HG03354 (cell line): ENCODE data around the gene RGS4.
"Not testable (repeated sequence)": the region's sequence is repeated elsewhere in the genome, so short reads cannot be mapped to it uniquely, and the experiment has no call there.

Experiments
- ATAC-seq: cut with Tn5 transposase; IDR thresholded peaks from one replicate; pipeline ENCODE4 v1.9.1; 2021; ENCODE audit warnings: mild to moderate bottlenecking; ENCODE audit not compliant: unreplicated experiment, poor library complexity, severe bottlenecking

Gene RGS4

DNA sequence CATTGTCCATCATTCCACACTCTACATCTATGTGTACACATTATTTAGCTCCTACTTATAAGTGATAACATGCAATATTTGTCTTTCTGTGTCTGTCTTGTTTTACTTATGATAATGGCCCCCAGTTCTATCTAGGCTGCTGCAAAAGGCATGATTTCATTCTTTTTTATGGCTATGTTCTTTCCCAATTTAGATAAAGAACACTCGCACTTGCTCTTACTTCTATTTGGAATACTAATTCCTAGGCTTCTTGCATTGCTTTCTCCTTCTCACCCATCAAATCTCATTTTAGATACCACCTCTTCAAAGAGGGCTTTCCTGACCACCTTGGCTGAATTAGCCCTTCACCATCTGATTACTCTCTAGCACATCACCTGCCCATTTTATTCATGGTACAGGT, 3.0 kb upstream of the RGS4 start:
- no peak for ATAC-seq

DNA sequence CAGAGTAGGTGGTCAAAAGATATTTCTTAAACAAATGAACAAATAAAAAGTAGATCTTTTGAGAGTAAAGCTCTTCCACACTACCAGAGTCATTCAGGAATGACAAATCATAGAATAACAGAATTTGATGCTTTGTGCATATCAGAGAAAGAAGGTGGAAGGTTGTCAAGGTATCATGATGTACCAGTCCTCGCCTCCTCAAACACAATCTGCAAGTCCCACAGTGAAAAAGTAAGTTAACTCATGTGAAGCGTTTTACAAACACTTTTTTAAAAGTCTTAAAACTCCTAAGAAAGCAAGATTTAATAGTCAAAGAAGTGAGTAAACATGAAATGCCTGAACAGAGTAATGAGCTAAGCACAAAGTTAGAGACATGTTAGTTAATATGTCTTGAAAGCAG, 2.5 kb upstream of the RGS4 start:
- ATAC-seq, result no peak

DNA sequence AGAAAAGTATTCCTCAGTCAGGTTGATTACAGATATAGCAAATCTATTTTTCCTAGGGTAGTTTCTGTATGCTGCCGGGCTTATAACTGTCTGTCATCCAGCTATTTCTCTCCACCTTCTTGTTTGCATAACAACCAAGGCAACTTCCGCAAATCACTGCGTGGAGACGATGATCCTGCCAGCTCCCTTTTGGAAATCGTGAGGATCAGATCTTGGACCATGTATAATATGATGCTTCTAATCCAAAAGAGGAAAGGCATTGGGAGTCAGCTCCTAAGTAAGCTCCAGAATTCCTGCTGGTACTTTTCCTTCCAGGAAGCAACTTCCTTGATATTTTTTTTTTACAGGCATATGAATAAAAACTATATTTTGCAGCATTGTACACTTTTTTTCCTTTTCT, 445 bp upstream of the RGS4 start:
- no peak for ATAC-seq

DNA sequence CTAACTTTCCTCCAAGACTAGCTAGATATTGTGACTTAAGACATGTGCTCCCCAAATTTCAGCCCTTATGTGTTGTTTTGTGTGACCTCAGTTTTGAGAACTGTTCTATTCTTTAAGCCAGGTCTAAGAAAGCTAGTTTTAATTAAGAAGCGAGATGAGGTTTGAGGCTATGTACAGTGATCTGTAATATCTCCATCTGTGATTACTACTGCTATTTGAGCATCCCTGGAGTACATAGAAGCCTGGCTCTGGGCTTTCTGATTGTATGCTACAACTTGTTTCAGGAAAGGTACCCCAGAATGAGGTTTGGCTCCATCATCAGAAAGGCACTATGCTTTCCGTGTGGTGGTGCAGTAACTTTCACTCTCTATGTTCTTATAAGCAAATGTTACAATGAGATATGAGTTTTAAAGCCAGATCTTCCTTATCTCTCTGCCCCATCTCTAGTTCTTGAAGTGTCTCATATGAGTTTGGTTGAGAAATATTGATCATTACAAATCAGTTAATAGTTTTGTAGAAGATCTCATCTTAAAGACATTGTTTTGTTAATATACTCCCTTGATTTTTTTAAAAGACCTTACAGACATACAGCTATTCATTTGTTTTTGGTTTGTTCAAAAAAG, 605 bp downstream of the RGS4 start:
- ATAC-seq, result no peak

DNA sequence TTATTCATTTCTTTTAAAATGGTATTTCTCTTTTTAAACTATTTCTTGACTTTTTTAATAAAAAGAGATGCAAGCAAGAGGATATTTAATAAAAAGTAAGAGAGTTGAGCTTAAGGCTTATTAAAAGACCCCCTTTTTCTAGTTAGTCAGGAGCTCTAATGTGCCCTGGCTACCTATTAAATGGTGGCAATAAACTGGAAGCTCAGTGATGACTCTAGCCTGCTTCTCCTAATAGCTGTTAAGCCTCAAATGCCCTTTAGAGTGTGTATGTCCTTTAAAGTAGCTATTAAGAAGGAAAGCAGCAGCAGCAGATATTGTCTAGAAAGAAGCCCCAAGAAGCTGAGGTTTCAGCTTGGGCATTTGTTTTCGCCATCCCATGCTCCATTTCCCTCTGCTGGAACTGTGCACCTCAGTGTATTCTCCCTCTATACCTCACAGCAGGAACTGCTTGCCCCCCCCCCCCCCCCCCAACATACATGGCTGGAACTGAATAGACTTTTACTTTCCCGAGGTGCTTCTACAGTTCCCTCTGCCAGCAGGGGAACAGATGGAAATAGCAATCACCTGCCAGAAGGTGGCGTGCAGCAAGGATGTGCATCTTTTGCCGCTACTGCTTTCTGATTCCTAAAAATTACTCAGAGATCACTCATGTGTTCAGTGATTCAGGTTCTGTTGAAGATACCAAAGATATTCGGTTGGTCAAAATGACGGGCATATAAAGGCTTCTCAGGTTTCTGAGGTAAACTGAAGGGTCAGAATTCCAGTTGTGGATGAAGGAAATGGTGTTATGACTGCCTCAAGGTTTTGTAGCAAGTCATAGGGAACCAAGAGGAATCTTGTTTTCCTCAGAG, 2.5 kb downstream of the RGS4 start:
- ATAC-seq, result peak; percentile 81

DNA sequence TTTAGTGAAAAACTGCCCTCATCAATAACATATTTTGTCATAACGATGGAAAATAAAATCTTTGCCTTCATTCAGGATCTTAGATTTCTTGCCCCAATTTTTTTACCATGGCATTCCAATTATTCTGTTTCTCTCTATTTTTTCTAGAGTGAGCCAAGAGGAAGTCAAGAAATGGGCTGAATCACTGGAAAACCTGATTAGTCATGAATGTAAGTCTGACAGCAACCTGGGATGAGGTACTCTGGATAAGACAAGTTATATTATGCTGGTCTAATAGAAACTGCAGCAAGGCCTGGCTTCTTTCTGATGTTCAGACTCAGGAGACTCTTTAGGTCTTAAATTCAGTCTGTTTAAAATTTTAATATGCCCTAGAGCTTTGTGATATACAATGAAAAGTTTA, 3.5 kb downstream of the RGS4 start:
- no peak for ATAC-seq

DNA sequence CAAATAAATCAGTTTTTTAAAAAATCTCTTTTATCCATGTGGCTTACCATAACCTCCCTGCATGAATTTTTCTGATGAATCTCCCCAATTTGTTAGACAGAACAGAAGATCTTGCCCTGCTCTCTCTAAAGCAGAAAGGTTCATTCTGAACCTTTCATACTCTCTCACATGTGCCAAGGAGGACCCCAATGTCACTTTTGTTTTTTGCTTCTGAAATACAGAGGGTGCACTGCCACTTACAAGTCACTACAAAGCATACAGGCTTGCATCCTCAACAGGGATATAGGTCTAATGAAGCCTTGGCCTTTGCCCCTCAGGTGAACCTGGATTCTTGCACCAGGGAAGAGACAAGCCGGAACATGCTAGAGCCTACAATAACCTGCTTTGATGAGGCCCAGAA, 4.8 kb downstream of the RGS4 start:
- no peak for ATAC-seq

DNA sequence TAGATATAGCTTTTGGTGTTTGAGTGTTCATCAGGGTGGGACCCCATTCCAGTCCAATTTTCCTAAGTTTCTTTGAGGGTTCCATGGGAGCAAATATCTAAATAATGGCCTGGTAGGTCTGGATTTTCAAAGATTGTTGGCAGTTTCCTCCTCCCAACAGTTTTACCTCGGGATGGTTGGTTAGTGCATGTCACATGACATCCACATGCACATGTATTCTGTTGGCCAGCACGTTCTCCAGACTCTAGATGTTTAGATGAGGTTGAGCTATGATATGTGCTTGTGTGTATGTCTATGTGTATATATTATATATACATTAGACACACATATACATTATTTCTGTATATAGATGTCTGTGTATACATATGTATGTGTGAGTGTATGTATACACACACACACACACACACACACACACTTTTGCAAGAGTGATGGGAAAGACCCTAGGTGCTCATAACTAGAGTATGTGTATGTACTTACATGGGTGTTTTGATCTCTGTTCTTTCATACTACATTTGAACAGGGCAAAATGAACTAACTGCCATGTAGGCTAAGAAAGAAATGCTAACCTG, 5.6 kb downstream of the RGS4 start:
- no peak for ATAC-seq

DNA sequence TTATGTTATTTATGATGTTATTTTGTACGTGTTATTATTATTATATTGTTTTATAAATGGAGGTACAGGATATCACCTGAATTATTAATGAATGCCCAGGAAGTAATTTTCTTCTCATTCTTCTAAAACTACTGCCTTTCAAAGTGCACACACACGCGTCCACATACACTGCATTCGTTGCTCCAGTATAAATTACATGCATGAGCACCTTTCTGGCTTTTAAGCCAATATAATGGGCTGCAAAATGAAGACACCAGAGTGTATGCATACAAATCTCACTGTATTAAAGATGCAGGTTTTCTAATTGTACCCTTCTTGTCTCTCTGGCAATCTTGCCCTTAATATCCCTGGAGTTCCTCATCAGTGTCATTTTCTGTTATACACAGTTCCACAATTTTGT, 6.9 kb downstream of the RGS4 start:
- no peak for ATAC-seq

DNA sequence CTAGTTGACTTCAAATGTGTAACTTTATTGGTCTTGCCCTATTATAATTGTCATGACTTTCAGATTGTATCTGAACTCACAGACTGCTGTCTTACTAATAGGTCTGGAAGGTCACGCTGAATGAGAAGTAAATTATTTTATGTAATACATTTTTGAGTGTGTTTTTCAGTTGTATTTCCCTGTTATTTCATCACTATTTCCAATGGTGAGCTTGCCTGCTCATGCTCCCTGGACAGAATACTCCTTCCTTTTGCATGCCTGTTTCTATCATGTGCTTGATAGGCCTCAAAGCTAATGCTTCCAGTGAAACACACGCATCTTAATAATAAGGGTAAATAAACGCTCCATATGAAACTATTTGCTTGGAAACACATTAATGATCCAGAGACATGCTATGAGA, 7.3 kb downstream of the RGS4 start:
- ATAC-seq, result no peak

DNA sequence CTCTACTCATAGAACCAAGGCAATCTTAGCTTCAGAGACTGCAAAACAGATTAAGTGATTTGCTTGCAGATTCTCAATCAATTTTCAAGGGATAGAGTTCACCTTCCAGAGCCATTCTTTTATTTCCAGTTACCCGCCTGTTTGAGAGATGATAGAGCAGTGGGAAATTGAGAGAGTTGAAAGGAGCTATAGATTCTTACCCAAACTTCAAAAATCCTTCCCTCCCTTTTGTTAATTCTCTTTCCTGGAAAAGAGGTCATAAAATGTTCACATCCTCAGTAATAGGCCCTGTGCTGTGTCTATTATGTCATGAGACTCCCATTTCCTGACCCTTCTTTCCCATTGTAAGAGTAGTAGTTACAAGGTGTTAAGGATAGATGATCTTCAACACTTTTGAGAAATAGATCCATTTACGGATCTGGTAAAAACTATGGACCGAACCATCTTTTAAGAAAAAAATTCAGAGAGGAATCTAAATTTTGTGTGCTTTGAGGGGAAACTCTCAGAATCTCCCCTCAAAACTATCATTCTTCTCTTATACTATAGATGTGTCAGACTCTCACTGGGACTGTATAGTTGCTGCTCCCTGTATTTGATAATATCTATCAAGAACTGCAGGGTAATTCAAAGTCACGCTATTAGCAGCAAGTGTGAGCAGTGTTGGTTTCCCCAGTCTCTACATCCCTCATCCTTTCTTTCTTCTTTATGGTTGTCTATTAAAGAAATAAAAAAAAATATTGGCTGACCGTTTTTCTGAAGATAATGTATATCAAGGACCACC, 8.0 kb downstream of the RGS4 start:
- no peak for ATAC-seq

DNA sequence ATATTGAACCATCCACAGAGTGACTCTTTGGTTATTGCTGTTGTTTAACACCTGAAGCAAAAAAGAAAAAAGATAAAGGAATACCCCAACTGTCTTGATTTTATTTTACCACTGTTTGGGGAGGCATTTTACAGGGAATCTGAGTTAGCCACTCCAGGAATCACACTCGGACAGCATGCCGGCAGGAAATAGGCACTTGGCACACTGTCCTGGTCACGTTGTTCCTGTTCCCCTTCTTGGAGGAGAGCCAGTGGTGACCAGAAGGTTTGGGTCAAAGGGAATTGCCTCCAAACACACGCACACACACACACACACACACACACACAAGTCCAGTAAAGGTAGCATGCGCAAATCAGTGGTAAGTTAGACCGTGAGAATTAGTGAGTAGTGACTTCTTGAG, 13.8 kb downstream of the RGS4 start:
- no peak for ATAC-seq

DNA sequence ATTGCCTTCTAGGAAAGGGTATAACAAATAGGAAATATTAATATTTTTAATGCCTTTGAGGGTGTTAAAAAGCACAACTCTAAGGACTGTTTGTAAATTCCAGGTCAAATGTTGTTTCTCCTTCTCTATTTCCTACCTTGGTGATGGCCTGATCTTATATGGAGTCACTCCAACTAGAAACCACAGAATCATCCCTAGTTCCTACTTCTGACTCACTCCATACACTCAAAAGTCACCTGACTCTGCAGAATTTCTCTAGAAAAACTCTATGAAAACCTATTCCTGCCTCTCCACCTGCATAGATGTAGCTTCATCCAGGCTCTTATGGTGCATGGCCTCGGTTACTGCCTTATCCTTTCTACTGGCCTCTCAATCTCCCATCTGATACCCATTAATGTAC, 14.5 kb downstream of the RGS4 start:
- no peak for ATAC-seq

DNA sequence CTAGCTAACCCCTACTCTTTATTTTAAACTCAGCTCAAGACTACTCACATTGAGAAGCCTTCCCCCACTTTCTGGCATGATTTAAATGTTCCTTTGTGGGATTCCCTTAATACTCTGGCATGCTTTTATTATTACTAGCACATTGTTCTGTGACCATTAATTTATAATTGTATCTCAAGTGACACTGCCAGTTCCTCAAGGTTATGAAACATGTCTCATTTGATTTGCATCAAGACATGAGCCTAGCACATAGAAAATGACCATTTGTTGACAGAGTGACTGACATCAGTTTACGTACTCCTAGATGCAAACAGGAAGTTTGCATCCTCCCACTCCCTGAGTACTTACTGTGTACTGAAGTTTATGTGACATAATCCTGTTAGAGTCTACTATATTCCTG, 15.2 kb downstream of the RGS4 start:
- ATAC-seq, result no peak

DNA sequence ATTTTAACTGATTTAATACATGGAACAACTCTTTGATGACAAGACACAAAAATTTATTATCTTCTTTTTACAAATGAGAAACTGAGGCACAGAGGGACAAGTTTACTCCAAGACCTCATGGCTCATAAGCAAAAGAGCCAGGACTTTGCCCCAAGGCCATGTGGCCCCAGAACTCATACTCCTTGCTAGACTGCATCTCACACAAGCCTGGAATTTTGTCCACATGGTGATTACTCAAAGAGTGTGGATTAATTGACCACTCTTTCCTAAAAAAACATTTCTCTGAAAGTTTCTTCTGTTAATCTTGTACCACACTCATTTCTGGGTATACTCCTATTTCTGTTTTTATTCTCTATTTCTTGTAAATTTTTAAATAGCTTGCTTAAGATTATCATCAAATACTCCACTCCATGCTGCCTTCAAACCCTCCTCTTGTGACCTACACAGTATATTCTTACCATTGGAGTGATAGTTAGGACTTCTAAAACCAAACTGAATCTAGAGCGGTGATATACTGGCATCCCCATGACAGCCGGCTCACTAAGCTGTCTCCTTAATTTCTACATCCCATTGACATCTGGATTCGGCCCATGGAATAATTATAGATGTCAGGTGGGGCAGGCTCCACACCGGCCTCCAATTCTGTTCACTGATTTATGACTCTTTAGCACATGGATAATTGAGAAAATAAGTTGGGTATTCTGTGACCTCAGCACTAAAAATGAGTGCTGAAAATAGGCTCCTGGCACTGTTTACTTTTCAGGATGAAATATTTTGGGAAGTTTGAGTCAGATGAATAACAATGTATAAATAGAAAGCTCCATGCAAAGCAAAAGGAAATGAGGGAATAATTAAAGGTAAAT, 16.1 kb downstream of the RGS4 start:
- no peak for ATAC-seq

DNA sequence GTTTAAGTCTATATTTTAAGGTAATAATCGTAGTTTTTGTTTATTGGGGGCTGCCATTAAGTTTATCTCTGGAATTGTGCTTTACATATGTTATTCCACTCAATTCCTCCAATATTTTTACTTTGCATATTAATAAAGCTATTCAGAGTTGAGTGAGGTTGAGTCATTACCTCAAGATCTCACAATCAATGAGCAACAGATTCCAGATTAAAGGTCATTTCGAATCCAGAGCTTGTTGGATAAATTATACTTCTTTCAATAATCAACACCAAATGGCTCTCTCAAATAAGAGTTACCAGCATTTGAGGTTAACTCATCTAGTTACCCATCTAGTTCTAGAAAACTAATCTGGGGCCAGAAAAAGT, 16.7 kb downstream of the RGS4 start:
- no peak for ATAC-seq

DNA sequence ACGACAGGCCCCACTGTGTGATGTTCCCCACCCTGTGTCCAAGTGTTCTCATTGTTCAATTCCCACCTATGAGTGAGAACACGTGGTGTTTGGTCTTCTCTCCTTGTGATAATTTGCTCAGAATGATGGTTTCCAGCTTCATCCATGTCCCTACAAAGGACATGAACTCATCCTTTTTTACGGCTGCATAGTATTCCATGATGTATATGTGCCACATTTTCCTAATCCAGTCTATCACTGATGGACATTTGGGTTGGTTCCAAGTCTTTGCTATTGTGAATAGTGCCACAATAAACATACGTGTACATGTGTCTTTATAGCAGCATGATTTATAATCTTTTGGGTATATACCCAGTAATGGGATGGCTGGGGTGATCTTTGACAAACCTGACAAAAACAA, 20.0 kb downstream of the RGS4 start:
- not testable (repeated sequence) for ATAC-seq

DNA sequence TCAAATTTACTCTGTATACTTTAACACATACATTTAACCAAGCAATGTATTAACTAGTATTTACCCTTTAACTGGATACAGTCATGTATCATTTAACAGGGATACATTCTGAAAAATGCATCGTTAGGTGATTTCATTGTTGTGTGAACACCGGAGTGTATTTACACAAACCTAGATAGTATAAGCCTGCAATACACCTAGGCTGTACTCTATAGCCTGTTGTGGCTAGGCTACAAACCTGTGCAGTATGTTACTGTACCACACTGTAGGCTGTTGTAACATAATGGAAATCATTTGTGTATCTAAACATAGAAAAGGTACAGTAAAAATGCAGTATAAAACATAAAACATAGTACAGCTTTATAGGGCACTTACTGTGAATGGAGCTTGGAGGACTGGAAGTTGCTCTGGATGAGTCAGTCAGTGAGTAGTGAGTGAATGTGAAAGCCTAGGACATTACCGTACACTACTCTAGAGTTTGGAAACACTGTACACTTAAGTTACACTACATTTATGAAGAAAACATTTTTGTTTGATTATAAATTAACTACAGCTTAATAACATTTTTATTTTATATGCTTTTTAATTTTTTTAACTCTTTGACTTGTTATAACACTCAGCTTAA, 21.3 kb downstream of the RGS4 start:
- ATAC-seq, result no peak

DNA sequence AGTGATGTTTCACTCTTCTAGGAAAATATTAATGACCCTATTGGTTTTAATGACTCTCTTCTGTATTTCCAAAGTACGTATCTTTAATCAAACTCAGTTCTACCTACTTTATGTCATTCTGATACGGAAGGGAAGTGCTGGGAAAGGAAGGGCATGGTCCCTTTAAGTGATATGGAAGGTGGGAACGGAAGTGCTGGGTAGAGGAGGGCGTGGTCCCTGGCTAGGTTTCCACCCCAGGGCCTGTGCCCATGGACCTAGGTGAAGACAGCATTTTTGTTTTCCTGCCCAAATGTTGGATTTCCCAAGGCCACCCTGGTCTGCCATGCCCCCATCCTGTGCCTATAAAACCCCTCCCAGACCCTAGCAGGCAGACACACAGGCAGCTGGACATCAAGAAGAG, 24.0 kb downstream of the RGS4 start:
- no peak for ATAC-seq
